Keratinocyte (primary cell): ENCODE results near the gene CCDC141. TPM values are rescaled to one million over a fixed set of nuclear protein-coding genes. Genes with fewer than 3 reads are reported as not detected.
A peak's percentile ranks its signal among the peaks of the same experiment; 100 is the strongest.

Source experiments
- DNase-seq: peaks from one replicate; pipeline ENCODE4 v3.0.0-alpha.2; 2011; ENCODE audit warnings: low read depth, missing footprints, low spot score
- FAIRE-seq: peaks from 2 replicates; lab custom pipeline; 2011; peaks lifted over from hg19 to GRCh38; lab: Jason Lieb, UNC
- H2AFZ ChIP-seq: 2 replicates; pipeline ENCODE4 v1.6.0; 2012; ENCODE audit warnings: low read length, control low read depth, inconsistent platforms; ENCODE audit not compliant: control insufficient read depth
- H3K27ac ChIP-seq: 2 replicates; pipeline ENCODE4 v1.5.1; 2011; ENCODE audit warnings: low read length; ENCODE audit not compliant: control insufficient read depth, insufficient read depth
- H3K27me3 ChIP-seq: 3 replicates; pipeline ENCODE4 v1.6.0; 2011; ENCODE audit warnings: low read length; ENCODE audit not compliant: control insufficient read depth, insufficient read depth; ENCODE audit errors: extremely low read depth
- H3K36me3 ChIP-seq, 2 experiments: 2 replicates in 1 of 2; 3 replicates in 1 of 2; pipeline ENCODE4 v1.5.1; 2011; ENCODE audit warnings: low read length in 2 of 2, mild to moderate bottlenecking in 1 of 2; ENCODE audit not compliant: control insufficient read depth in 2 of 2, insufficient read depth in 2 of 2; ENCODE audit errors: extremely low read depth in 1 of 2
- H3K4me1 ChIP-seq: 3 replicates; pipeline ENCODE4 v1.5.1; 2011; ENCODE audit warnings: low read length; ENCODE audit not compliant: control insufficient read depth, insufficient read depth; ENCODE audit errors: extremely low read depth
- H3K4me2 ChIP-seq: 3 replicates; pipeline ENCODE4 v1.6.0; 2011; ENCODE audit warnings: low read depth, low read length; ENCODE audit not compliant: control insufficient read depth, insufficient read depth; ENCODE audit errors: extremely low read depth
- H3K4me3 ChIP-seq, 3 experiments: fragments of 200-600 bp in 1 of 3; sonication (generic) in 1 of 3; 2 replicates in 2 of 3; 3 replicates in 1 of 3; pipeline ENCODE4 v1.5.1; 2011 to 2016; ENCODE audit warnings: low read length in 3 of 3, mild to moderate bottlenecking in 3 of 3, control low read depth in 2 of 3, inconsistent platforms in 1 of 3, low read depth in 1 of 3, mixed read lengths in 1 of 3, mixed run types in 1 of 3, moderate library complexity in 1 of 3; ENCODE audit not compliant: control insufficient read depth in 2 of 3, insufficient read depth in 2 of 3; ENCODE audit errors: extremely low read depth in 1 of 3
- H3K79me2 ChIP-seq: 2 replicates; pipeline ENCODE4 v1.6.0; 2012; ENCODE audit warnings: low read length; ENCODE audit not compliant: control insufficient read depth, insufficient read depth
- H3K9ac ChIP-seq: 3 replicates; pipeline ENCODE4 v1.6.0; 2011; ENCODE audit warnings: low read length; ENCODE audit not compliant: control insufficient read depth, insufficient read depth; ENCODE audit errors: extremely low read depth
- H3K9me1 ChIP-seq: 3 replicates; pipeline ENCODE4 v1.6.0; 2011; ENCODE audit warnings: low read length; ENCODE audit not compliant: control insufficient read depth, insufficient read depth; ENCODE audit errors: extremely low read depth
- H3K9me3 ChIP-seq: 2 replicates; pipeline ENCODE4 v1.5.1; 2012; ENCODE audit warnings: low read depth, low read length; ENCODE audit not compliant: control insufficient read depth
- H4K20me1 ChIP-seq: 3 replicates; pipeline ENCODE4 v1.6.0; 2011; ENCODE audit warnings: low read length; ENCODE audit not compliant: control insufficient read depth, insufficient read depth; ENCODE audit errors: extremely low read depth
- EZH2 ChIP-seq: IDR thresholded peaks from one replicate; pipeline ENCODE4 v1.6.1; 2012; ENCODE audit warnings: inconsistent platforms, mild to moderate bottlenecking, low read length, moderate library complexity
- dilution Hi-C: fragments of 300-500 bp; cut with MboI; formaldehyde crosslinking; loops from one replicate; pipeline ENCODE4 v1.7.0; 2020; ENCODE audit warnings: low sequenced_read_pairs; ENCODE audit not compliant: extremely low pct_ligation_motif_present
- polyA plus RNA-seq, 5 experiments: library from polyadenylated mRNA; depleted of rRNA in 3 of 5; stranded (reverse) in 3 of 5; stranded (forward) in 1 of 5; unstranded in 1 of 5; fragments of >200 nt; gene quantifications; 1 replicate in 1 of 5; 2 replicates in 3 of 5; 3 replicates in 1 of 5; pipeline versions ENCODE4 v1.2.1 to v1.2.3, GENCODE V29; 2011 to 2012; ENCODE audit warnings: missing spikeins in 2 of 5, low read depth in 1 of 5, low replicate concordance in 1 of 5
- TF ChIP-seq, protein P1 (sequence below), 3 experiments: IDR thresholded peaks in 1 of 3; conservative IDR thresholded peaks in 1 of 3; optimal IDR thresholded peaks in 1 of 3; 2 replicates in 2 of 3; 3 replicates in 1 of 3; pipeline versions ENCODE3 to v1.5.1; 2011; ENCODE audit warnings: low read length in 3 of 3, mild to moderate bottlenecking in 3 of 3, moderate library complexity in 2 of 3, control low read depth in 1 of 3, inconsistent platforms in 1 of 3; ENCODE audit not compliant: insufficient read depth in 2 of 3; ENCODE audit errors: extremely low read depth in 1 of 3

The CCDC141 gene
- polyA plus RNA-seq, 1 donor (not counting 4 experiments of a cell fraction or from before 2014, with no cell fraction given): not detected

DNA sequence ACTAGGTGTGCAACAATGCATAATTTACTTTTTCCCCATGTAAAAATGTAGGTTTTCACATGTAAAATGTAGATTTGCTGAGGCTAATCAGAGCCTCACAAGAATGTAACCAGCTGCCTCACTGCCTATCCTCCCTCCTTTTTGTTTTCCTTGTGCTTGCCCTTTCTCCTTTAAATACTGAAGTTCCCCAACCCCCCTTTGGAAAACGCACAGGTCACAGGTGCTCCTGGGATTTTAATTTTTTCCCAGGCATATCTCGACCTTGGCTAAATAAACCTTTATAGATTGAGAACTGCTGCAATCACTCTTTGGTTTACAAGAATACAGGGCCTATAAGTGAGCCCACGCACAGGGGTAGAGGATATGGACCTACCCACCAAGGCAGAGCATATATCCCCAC, 165.5 kb downstream of the CCDC141 start:
- H3K9me1 ChIP-seq: no peaks in the 10 kb centered on the region
- H3K36me3 ChIP-seq: no peaks in the 10 kb centered on the region
- H4K20me1 ChIP-seq: no peaks in the 10 kb centered on the region
- H3K4me1 ChIP-seq: peaks cover 8% of the 10 kb centered on the region
- FAIRE-seq (no peak), DNase-seq (no peak)
- H3K79me2 ChIP-seq: no peaks in the 10 kb centered on the region
- no peak overlapping the region for H3K9ac ChIP-seq
- TF ChIP-seq, protein P1, sequence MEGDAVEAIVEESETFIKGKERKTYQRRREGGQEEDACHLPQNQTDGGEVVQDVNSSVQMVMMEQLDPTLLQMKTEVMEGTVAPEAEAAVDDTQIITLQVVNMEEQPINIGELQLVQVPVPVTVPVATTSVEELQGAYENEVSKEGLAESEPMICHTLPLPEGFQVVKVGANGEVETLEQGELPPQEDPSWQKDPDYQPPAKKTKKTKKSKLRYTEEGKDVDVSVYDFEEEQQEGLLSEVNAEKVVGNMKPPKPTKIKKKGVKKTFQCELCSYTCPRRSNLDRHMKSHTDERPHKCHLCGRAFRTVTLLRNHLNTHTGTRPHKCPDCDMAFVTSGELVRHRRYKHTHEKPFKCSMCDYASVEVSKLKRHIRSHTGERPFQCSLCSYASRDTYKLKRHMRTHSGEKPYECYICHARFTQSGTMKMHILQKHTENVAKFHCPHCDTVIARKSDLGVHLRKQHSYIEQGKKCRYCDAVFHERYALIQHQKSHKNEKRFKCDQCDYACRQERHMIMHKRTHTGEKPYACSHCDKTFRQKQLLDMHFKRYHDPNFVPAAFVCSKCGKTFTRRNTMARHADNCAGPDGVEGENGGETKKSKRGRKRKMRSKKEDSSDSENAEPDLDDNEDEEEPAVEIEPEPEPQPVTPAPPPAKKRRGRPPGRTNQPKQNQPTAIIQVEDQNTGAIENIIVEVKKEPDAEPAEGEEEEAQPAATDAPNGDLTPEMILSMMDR (optimal IDR thresholded peaks at IDR 0.05 in 1 of 3, IDR thresholded peaks at IDR 0.05 in 1 of 3, conservative IDR thresholded peaks at IDR 0.05 in 1 of 3; ENCODE audit: extremely low read depth in 1 of 3, insufficient read depth in 2 of 3, low read length in 3 of 3): no peak
- TF ChIP-seq EZH2: no peak
- no peak overlapping the region for H3K27ac ChIP-seq
- dilution Hi-C loops: no loop called here
- H3K9me3 ChIP-seq: no peaks in the 10 kb centered on the region
- H3K4me2 ChIP-seq: no peak overlapping the region
- H3K4me3 ChIP-seq: no peak overlapping the region
- no peak overlapping the region for H2AFZ ChIP-seq
- no peaks in the 10 kb centered on the region for H3K27me3 ChIP-seq

- Histone ChIP-seq H3K9me1 (no peaks in the 10 kb centered on the region), H3K79me2 (no peaks in the 10 kb centered on the region), H3K9me3 (no peaks in the 10 kb centered on the region), H4K20me1 (no peaks in the 10 kb centered on the region), H3K4me3 (no peak overlapping the region), H3K27me3 (no peaks in the 10 kb centered on the region), H3K4me1 (peaks cover 8% of the 10 kb centered on the region), H3K27ac (no peak overlapping the region), H3K4me2 (peak overlapping the region; percentile 47), H2AFZ (peak overlapping the region; percentile 27), H3K9ac (no peak overlapping the region), H3K36me3 (no peaks in the 10 kb centered on the region)
- peak; percentile 75 for FAIRE-seq
- no peak for DNase-seq
- no peak for TF ChIP-seq EZH2
- TF ChIP-seq, protein P1 (optimal IDR thresholded peaks at IDR 0.05 in 1 of 3, IDR thresholded peaks at IDR 0.05 in 1 of 3, conservative IDR thresholded peaks at IDR 0.05 in 1 of 3; ENCODE audit: extremely low read depth in 1 of 3, insufficient read depth in 2 of 3, low read length in 3 of 3): no peak
- dilution Hi-C loops: no loop called here
These were observed 167.1 kb downstream of the CCDC141 start for GRCh38 chr2:178882666-178883440.
